Measurements from ENCODE around the gene MEX3D.

The MEX3D gene

DNA sequence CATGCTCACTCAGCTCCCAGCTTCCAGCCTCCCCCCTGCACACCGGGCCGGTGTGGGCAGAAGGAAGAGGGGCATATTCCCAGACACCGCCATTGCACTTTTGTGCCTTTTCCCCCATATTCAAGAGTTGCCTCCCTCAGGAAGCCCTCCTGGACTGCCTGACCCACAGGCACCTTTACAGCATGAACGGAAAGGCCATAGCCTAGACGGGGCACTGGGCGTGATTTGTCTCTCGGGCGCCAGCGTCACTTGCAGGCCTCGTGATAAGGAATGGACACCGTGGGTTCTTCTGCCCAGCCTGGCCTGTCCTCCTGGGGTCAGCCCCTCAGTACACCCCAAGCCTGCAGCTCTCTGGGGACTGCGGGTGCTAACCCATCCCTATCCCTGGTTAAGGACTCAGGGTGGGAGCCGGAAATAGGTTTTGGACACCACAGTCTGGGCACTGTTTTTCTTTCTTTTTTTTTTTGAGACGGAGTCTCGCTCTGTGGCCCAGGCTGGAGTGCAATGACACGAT, 38.1 kb upstream of the MEX3D start:
- peak overlapping the region; percentile 99 for H3K27ac Mint-ChIP-seq
- peaks cover 24% of the 10 kb centered on the region for H3K4me1 Mint-ChIP-seq (ENCODE audit: low read depth)
- H3K4me3 Mint-ChIP-seq: peak overlapping the region; percentile 98
- no peaks in the 10 kb centered on the region for H3K27me3 Mint-ChIP-seq (ENCODE audit: low read depth)
- no peaks in the 10 kb centered on the region for H3K9me3 Mint-ChIP-seq
- DNase-seq (ENCODE audit: low spot score): no peak
- H3K36me3 Mint-ChIP-seq (ENCODE audit: low read depth): peaks cover 13% of the 10 kb centered on the region

DNA sequence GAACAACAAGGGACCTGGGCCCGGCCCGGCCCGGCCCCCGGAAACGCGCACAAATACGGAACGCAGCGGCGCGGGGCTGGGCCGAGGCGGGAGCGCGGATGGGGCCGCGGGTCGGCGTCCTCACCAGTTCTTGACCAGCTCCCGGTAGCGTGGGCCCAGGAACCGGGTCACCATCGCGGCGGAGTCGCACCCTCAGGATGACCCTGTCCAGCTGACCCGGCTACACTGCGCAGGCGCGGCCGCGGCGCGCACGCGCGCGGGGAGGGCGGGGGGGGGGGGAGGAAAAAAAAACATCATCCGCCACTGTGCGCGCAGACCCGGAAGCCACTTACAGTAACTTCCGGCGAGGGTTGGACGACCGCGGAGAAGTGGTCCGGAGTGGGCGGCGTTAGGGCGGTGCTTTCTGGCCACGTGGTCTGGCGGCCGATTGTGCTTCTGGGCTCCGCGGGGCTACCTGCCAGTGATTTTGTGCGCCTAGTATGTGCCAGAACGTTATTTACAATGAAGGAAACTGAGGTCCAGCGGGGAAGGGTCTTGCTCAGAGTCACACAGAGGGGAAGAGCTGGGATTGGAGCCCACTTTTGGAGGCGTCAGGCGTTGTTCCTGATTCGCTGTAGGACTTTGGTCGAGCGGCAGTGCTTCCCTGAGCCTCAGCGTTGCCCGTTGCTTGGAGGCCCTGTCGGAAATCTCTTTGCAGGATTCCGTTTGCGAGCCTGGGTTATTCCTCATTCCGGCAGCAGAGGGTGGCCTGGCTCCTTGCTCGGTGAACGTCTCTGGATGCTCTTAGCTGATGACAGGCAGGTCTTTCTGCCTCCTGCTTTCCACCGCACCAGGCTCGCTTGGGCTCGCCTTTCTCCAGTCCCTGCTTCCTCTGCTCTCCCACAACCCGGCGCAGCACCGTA, 37.4 kb upstream of the MEX3D start, which contains the start of gene UQCR11:
UQCR11 (minus strand) TSS at position 227 of the 902 bp plus-strand sequence; CDS start at position 174, 53 bp downstream.
- Mint-ChIP-seq H3K4me1 (ENCODE audit: low read depth) (peaks cover 24% of the 10 kb centered on the region), H3K9me3 (no peaks in the 10 kb centered on the region), H3K36me3 (ENCODE audit: low read depth) (peaks cover 14% of the 10 kb centered on the region), H3K27ac (peak within 1 kb of the TSS; percentile 99), H3K27me3 (ENCODE audit: low read depth) (no peaks in the 10 kb centered on the region), H3K4me3 (peak within 1 kb of the TSS; percentile 98)
- DNase-seq (ENCODE audit: low spot score): peak; percentile 93

DNA sequence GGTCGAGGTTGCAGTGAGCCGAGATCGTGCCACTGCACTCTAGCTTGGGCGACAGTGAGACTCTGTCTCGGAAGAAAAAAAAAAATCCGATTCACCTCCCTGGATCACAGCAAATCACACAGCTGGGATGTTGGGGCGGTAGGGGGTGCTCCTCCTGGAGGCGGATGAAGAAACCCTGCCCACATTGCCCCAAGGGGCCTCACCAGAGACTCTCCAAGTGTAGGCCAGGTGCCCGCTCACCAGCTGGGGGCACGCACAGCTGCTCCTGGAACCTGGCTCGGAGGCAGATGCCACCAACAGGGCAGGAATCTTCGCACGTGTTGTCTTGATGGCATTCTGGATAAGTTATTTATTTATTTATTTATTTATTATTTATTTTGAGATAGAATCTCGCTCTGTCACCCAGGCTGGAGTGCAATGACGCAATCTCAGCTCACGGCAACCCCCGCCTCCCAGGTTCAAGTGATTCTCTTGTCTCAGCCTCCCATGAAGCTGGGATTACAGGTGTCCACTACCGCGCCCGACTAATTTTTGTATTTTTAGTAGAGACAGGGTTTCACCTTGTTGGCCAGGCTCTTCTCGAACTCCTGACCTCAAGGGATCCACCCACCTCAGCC, 34.1 kb upstream of the MEX3D start:
- H3K27me3 Mint-ChIP-seq (ENCODE audit: low read depth): no peaks in the 10 kb centered on the region
- no peak for DNase-seq (ENCODE audit: low spot score)
- no peak overlapping the region for H3K4me3 Mint-ChIP-seq
- no peaks in the 10 kb centered on the region for H3K9me3 Mint-ChIP-seq
- no peak overlapping the region for H3K27ac Mint-ChIP-seq
- peaks cover 14% of the 10 kb centered on the region for H3K4me1 Mint-ChIP-seq (ENCODE audit: low read depth)
- peaks cover 20% of the 10 kb centered on the region for H3K36me3 Mint-ChIP-seq (ENCODE audit: low read depth)

DNA sequence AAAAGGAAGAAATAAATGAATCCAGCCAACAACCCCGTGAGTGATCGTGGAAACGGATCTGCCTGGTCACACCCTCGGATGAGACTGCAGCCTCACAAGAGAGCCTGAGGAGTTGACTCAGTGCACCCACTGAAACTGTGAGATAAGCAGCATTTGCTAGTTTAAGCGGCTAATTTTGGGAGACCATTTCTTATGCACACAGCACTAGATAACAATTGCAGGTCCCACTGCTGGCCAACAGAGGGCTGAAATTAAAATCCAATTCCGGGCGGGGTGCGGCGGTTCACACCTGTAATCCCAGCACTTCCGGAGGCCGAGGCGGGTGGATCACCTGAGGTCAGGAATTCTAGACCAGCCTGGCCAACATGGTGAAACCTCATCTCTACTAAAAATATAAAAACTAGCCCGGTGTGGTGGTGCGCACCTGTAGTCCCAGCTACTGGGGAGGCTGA, 33.5 kb upstream of the MEX3D start:
- no peaks in the 10 kb centered on the region for H3K27me3 Mint-ChIP-seq (ENCODE audit: low read depth)
- no peak overlapping the region for H3K4me3 Mint-ChIP-seq
- peaks cover 12% of the 10 kb centered on the region for H3K4me1 Mint-ChIP-seq (ENCODE audit: low read depth)
- H3K27ac Mint-ChIP-seq: no peak overlapping the region
- H3K9me3 Mint-ChIP-seq: no peaks in the 10 kb centered on the region
- no peak for DNase-seq (ENCODE audit: low spot score)
- peaks cover 24% of the 10 kb centered on the region for H3K36me3 Mint-ChIP-seq (ENCODE audit: low read depth)

DNA sequence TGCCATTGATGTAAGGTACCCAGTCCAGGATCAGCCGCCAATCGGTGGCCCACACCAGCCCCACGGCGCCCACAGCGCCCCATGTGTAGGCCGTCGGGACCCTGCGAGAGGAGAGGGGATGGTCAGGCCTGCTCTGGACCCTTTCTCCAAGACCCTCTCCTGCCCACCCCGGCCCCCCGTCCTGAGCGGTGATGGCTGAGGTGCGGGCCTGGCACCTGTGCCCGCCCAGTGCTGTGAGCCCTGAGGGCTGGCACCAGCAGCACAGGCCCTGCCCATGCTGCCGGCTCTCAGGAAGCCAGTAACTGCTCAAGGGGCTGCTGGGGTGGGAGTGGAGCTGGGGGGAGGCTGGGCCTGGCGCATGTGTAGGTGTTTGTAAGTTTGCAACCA, 31.3 kb upstream of the MEX3D start:
- Mint-ChIP-seq H3K27me3 (ENCODE audit: low read depth) (no peaks in the 10 kb centered on the region), H3K9me3 (no peaks in the 10 kb centered on the region), H3K4me1 (ENCODE audit: low read depth) (peaks cover 5% of the 10 kb centered on the region), H3K27ac (no peak overlapping the region), H3K4me3 (no peak overlapping the region), H3K36me3 (ENCODE audit: low read depth) (peaks cover 30% of the 10 kb centered on the region)
- DNase-seq (ENCODE audit: low spot score): no peak

DNA sequence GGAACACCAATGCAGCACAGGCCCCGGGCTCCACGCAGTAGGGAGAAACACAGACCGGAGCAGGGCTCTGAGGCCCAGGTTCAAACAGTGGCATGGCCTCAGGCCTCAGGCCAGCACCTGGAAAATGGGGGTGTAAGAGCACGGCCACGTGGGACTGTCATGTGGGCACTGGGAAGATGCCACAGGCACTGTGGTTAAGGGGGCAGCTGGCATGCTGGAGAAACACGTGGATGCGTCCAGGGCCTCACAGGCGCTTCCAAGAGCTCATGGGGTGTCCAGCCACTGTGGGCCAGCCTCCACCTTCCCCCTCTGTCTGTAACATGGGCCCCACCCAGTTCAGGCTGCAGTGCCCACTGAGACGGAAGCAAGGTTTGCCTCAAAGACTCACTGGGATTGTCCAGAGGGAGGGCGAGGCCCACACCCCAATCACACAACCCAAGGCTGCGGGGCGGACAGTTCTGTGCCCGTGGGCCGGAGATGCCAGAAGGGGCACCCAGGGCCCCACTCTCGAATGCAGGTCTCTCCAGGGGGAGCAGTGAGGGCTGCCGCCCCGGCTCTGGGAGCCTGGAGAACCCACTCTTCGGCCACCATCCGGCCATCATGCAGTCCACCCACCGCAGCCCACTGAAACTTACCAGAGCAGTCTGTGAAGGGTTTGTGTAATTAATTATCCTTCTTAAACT, 30.8 kb upstream of the MEX3D start:
- Mint-ChIP-seq H3K27ac (no peak overlapping the region), H3K36me3 (ENCODE audit: low read depth) (peaks cover 30% of the 10 kb centered on the region), H3K4me3 (no peak overlapping the region), H3K4me1 (ENCODE audit: low read depth) (peaks cover 2% of the 10 kb centered on the region), H3K9me3 (no peaks in the 10 kb centered on the region), H3K27me3 (ENCODE audit: low read depth) (no peaks in the 10 kb centered on the region)
- no peak for DNase-seq (ENCODE audit: low spot score)

DNA sequence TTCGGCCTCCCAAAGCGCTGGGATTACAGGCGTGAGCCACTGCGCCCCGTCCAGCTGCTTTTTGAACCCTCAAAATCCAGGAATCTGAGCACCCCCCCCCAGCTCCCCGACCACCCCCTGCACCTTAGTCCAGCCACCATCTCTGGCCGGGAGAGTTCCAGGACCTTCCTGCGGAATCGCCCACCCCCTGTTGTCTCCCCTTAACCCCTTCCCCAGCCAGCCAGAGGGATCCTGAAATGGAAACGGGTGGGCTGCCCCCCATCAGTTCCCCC, 25.3 kb upstream of the MEX3D start:
- Mint-ChIP-seq H3K4me3 (peak overlapping the region; percentile 91), H3K9me3 (no peaks in the 10 kb centered on the region), H3K4me1 (ENCODE audit: low read depth) (peaks cover 10% of the 10 kb centered on the region), H3K36me3 (ENCODE audit: low read depth) (peaks cover 26% of the 10 kb centered on the region), H3K27me3 (ENCODE audit: low read depth) (no peaks in the 10 kb centered on the region), H3K27ac (no peak overlapping the region)
- DNase-seq (ENCODE audit: low spot score): no peak

DNA sequence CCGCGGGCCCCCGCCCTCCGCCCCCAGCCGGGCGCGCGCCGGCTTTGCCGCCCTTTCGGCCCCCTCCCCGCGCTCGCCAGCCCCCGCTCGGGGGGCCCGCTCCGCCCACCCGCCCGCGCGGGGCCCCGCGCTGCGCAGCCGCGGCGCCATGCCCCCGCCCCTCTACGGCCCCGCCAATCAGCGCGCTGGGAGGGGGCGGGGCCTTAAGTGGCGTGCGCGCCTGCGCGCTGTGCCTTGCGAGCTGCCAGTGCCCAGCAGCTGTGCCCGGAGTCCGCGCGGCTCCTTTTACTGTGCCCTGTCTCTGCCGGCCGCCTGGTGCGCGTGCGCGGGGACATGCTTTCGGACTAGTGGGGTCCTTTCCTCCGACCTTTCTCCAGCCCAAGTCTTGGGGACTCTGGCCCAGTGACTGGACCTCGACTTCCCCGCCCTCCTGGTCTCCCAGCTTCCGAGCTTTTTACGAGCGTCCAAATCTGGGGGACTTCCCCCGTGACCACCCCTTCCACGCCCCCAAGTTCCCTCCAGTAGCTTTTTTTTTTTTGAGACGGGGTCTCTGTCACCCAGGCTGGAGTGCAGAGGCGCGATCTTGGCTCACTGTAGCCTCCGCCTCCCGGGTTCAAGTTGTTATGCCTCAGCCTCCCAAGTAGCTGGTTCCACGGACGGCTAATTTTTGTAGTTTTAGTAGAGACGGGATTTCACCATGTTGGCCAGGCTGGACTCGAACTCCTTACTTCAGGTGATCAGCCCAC, 24.8 kb upstream of the MEX3D start, which contains the start of gene MBD3:
MBD3 (minus strand) TSS at position 111 of the 746 bp plus-strand sequence. CDS start 234 bp downstream, outside the sequence.
- Mint-ChIP-seq H3K4me1 (ENCODE audit: low read depth) (peaks cover 10% of the 10 kb centered on the region), H3K36me3 (ENCODE audit: low read depth) (peaks cover 26% of the 10 kb centered on the region), H3K27me3 (ENCODE audit: low read depth) (no peaks in the 10 kb centered on the region), H3K4me3 (peak within 1 kb of the TSS; percentile 98), H3K9me3 (no peaks in the 10 kb centered on the region), H3K27ac (peak within 1 kb of the TSS; percentile 91)
- peak; percentile 91 for DNase-seq (ENCODE audit: low spot score)

DNA sequence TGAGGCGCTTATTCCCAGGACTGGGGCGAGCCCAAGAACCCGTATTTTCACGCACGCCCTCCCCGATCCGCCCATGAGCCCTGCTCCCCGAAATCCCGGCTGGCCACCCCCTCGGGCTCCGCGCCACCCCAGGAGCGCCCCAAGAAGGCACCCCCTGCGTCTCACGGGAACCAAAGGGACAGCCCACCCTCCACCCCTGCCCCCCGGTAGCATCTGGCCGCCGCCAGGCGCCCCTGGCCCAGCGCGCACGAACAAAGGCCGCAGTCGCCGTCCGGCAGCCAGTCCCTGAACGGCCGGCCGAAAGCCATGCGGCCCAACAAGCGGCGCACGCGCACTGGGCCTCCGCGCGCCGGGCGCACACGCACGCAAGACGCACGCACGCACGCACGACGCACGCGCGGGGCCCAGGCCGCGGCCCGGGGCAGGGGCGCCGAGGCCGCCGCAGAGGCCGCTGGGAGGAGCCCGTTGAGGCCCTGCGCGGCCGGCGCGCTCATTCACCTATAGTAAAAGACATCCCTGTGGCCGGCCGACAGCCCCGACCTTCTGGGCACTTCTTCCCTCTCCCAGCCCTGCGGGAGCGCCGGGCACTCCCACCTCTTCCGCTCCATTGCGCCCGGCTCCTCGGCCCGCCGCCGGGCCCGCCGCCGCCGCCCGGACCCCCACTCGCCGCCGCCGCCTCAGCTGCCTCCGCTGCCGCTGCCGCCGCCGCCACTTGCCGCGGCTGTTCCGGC, 24.1 kb upstream of the MEX3D start:
- H3K27ac Mint-ChIP-seq: peak overlapping the region; percentile 91
- no peaks in the 10 kb centered on the region for H3K9me3 Mint-ChIP-seq

DNA sequence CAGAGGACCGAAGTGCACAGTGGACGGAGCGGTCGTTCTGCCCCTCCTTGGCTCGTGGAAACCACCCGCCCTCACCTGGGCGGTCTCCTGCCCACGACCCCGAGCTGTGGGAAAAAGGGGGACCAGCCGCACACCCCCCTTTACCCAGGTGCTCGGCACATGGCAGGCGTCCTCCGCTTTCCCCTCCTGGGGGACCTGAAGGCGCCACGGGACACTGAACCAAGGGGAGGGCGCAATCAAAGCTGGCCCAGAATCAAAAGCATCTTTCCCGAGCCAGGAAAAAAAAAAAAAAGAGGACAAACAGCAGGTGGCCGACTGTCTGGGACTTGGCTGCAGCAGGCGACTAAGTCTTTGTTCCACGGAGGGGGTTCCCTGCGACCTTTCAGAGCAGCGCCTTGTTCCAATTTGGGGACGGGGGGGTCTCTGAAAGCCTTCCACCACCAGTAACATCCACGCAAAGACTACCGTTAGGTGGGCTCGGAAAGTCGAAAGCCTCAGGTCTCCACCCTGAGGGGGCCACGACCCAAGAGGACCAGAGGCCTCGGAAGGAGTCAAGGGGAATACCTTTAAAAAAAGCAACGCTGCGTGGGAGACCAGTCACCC, 23.4 kb upstream of the MEX3D start:
- Mint-ChIP-seq H3K27ac (peak overlapping the region; percentile 91), H3K27me3 (ENCODE audit: low read depth) (no peaks in the 10 kb centered on the region), H3K36me3 (ENCODE audit: low read depth) (peaks cover 19% of the 10 kb centered on the region), H3K4me3 (peak overlapping the region; percentile 98), H3K4me1 (ENCODE audit: low read depth) (peaks cover 11% of the 10 kb centered on the region), H3K9me3 (no peaks in the 10 kb centered on the region)
- no peak for DNase-seq (ENCODE audit: low spot score)

More for the DNA sequence above, 24.1 kb upstream of the MEX3D start:
- Mint-ChIP-seq H3K4me3 (peak overlapping the region; percentile 98), H3K27me3 (ENCODE audit: low read depth) (no peaks in the 10 kb centered on the region), H3K4me1 (ENCODE audit: low read depth) (peaks cover 11% of the 10 kb centered on the region), H3K36me3 (ENCODE audit: low read depth) (peaks cover 23% of the 10 kb centered on the region)
- DNase-seq (ENCODE audit: low spot score): peak; percentile 89

DNA sequence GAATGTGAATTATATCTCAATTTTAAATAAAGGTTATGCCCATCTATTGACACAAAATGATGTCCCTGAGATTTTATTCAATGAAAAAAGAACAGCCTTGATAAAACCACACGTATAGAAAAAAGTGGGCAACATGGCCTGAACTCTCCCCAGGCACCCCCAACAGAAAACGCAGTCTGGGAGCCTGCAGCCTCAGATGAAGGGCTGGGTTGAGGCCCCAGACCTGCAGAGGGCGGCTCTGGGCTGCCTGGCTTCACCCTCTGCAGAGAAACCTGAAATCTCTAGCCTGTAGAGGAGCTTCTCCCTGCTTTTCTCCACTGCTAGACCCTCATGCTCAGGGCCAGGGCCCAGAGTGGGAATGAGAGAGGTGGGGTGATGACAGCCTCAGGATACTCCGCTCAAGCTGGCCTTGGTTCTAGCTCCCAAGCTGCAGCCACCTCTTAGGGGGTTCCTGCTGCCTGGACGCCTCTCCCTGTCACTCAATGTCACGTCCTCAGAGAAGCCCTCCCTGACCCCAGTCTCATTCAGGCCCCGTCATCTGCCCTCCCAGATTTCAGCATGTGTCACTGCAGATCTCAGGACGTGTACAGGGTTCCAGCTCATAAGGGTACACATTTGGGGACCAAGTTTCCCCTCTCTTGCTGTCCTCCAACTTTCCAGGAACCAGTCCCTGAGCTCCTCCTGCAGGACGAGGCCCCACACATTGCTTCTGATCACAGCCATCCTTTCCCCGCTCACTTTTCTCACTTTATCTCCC, 22.7 kb upstream of the MEX3D start:
- Mint-ChIP-seq H3K9me3 (no peaks in the 10 kb centered on the region), H3K4me3 (peak overlapping the region; percentile 98), H3K27ac (peak overlapping the region; percentile 91), H3K36me3 (ENCODE audit: low read depth) (peaks cover 20% of the 10 kb centered on the region), H3K27me3 (ENCODE audit: low read depth) (no peaks in the 10 kb centered on the region), H3K4me1 (ENCODE audit: low read depth) (peaks cover 11% of the 10 kb centered on the region)
- peak; percentile 37 for DNase-seq (ENCODE audit: low spot score)

DNA sequence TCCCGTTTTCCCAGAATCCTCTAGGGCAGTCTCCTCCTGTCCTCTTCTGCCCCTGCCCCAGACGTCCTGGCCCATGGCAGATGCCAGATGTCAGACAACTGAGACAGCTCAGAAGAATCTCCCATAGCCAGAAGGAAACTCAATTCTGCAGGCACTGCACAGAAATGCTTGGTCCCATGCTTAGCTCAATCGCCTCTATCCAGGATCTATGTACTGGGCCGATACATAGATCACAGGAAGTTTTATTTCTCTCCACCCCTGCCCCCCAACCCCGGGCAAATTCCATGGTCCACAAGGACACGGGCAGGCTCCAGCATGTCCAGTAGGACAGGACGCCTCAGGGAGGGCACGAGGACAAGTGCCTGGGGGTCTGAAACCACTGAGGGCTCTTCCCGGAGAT, 19.7 kb upstream of the MEX3D start:
- H3K9me3 Mint-ChIP-seq: no peaks in the 10 kb centered on the region
- H3K4me1 Mint-ChIP-seq (ENCODE audit: low read depth): peaks cover 11% of the 10 kb centered on the region
- H3K4me3 Mint-ChIP-seq: no peak overlapping the region
- peaks cover 23% of the 10 kb centered on the region for H3K36me3 Mint-ChIP-seq (ENCODE audit: low read depth)
- DNase-seq (ENCODE audit: low spot score): no peak
- H3K27ac Mint-ChIP-seq: no peak overlapping the region
- no peaks in the 10 kb centered on the region for H3K27me3 Mint-ChIP-seq (ENCODE audit: low read depth)
